ENCODE data around the gene TENT5A.
A peak's percentile ranks its signal among the peaks of the same experiment; 100 is the strongest.

Gene TENT5A

DNA sequence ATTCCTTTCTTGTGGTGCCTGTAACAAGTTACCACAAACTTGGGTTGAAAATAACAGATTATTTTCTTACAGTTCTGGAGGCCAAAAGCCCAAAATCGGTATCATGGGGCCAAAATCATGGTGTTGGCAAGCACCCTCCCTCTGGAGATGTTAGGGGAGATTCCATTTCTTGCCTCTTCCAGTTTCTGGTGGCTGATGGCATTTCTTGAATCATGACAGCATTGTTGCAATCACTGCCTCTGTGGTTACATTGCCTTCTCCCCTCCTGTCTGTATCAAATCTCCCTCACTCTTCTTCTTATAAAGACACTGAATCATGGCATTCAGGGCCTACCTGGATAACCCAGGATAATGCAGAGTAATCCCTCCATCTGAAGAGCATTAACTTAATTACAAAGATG is 17.9 kb upstream of the TENT5A start:
- no peak for ATAC-seq
- DNase-seq = no peak

GRCh38 chr6:81769824-81770223 is 17.3 kb upstream of the TENT5A start:
- DNase-seq (no peak), ATAC-seq (no peak)

DNA sequence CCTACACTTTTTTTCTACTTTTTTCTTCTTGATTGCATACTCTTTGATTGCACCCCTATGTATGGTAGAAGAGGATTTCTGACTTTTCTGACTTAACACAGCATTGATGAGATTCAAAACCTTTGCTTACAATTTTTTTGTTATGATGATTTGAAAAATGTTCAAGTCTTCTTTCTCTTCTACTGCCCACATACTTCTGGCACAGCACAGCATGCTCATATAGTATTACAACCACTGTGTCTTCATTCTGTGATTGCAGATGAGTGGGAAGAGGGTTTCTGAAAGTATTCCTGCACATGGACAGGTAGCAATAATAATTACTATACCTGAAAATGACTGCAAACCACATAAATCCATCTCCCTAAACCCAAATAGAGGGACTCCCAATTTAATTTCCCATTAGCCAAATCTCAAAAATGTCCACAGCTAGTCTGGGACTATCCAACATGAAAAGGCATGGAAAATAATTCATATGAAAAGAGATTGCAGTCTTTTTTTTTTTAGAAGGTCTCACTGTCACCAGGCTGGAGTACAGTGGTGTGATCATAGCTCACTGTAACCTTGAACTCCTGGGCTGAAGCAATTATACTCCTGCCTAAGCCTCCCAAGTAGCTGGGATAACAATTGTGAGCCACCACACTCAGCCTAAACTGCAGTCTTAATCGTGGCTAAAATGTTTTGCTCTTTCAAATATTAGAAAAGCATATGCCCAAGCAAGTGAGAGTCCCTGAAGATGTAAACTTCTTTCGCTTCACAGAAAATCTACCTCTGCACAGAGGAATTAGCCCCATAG is 15.9 kb upstream of the TENT5A start:
- DNase-seq (no peak), ATAC-seq (no peak)

GRCh38 chr6:81767163-81767891 is 14.8 kb upstream of the TENT5A start:
- ATAC-seq (no peak), DNase-seq (no peak)

GRCh38 chr6:81766482-81767069 is 14.1 kb upstream of the TENT5A start:
- DNase-seq = no peak
- no peak for ATAC-seq

- no peak for ATAC-seq
- no peak for DNase-seq
Measured at GRCh38 chr6:81764531-81764930, 12.1 kb upstream of the TENT5A start.

DNA sequence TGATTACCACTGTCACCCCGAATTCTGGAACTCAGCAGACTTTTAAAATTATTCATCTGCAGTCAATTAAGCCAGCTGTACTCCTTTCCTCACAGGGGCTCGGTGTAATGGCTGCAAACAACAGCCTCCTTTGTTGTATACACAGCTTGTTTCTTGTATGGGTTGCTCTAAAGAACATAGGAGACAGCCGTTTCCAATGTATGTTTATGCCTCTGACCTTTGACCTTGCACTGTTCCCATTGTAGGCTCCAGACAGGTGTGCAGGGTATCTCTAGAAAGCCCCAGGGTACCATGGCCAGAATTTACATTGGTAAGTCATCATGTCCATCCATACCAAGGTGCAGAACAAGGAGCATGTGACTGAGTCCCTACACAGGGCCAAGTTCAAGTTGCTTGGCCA is 11.5 kb upstream of the TENT5A start:
- DNase-seq = no peak
- no peak for ATAC-seq

DNA sequence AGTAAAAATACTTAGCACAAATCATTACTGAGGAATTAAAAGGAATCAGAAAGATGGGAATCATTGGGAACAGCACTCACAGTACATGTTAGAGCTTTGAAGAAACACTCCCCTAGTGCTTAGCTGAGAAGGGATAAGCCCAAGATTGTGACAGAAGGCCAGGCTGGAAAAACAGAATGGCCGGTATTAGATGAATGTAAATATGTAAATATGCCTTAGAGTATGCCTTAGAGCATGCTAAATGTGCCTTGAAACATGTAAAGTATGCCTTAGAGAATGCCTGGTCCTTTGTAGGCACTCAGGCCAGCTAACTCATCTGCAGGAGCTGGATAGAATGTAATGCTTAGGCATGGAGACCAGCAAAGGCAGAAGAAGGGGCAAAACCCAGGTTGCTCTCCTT is 10.6 kb upstream of the TENT5A start:
- ATAC-seq = no peak
- no peak for DNase-seq

DNA sequence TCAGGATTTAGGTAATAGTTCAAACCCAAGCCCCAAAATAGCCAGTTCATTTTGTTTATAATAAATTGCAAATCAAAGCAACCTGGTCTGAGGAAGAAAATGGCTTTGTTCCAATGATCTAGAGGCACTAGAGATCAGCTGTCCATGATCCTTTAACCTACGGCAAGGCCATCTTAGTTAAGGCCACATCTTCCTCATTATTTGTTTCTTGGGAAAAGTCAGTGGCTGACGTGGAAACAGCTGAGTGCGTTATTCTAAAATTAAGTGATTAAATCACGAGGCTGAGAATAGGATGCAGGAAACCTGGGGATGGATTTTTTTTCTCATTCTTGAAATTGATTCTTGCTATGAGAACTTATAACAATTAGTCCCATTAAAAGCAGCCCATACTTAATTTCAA is 10.1 kb upstream of the TENT5A start:
- no peak for ATAC-seq
- DNase-seq = no peak

DNA sequence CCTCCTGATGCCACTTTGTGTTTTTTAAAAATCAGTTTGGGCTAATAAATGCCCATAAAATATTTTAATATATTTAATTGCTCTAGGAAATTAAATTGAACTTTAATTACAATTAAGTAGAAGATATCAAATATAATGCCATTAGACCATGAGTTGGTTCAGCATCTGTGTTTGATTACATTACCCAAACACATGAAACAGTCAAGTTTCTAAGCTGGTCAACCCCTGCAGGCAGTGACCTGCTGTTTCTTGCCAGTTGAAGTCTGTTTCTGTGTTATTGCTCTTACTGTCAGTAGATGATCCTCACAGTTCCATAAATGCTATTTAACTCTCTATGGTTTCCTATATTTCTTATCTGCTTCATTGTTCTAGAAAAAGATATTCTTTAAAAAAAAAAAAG is 9.7 kb upstream of the TENT5A start:
- no peak for DNase-seq
- no peak for ATAC-seq

DNA sequence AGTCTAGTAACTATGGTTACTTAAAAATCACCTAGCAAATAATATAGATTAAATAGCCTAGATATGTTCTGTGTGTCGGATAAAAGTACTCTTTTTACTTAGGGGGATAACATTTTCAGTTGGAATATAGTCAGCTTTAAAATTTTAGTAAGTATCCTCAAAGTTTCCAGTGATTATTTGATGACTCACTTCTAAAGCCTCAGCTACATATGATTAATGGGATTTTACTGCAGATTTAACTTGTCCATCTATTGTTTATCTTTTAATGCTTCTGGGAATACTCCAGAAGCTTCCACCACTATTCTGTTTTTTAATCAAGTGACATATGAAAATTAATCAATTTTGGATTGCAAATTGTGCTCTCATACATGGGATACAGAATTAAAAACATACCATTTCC is 8.7 kb upstream of the TENT5A start:
- DNase-seq (no peak), ATAC-seq (no peak)

GRCh38 chr6:81759782-81760181 is 7.3 kb upstream of the TENT5A start:
- ATAC-seq (no peak), DNase-seq (no peak)

- ATAC-seq = no peak
- no peak for DNase-seq
Measured at GRCh38 chr6:81758221-81758620, 5.7 kb upstream of the TENT5A start.

DNA sequence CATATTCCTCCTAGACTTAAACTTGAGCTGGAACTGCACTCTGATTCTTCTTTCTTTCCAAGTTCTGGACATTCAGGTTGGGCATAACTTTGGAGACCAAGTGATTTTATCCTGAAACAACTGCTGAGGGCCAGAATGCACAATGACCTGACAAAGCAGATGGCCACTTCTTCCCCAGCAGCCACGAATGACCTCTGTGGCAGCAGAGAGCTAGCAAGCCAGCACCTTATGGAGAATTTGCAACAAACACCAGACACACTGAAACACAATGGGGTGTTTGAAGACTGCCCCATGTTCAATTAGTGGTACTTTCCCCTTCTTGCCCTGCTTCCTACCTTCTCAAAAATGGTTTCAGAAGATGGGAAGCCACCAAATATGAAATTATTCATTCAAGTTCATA is 4.2 kb upstream of the TENT5A start:
- no peak for DNase-seq
- ATAC-seq = no peak

DNA sequence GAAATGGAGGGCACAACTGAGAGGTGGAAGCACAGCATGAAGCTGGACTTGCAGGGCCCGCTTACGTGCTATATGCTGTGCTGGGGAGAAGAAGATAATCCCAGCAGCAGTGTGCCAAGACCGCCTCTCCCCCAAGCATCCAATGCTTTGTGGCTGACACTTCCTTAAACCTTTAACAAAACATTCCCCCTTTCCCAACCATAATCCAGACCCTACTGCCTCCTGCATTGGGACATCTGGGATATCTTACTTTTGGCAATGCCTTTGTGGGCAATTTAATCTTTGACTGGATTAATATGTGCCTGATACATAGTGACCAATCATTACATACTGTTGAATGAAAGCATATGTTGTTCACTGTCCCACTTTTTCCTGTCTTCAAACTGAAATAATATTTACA is 3.1 kb upstream of the TENT5A start:
- DNase-seq (no peak), ATAC-seq (no peak)

GRCh38 chr6:81754906-81755305 is 2.4 kb upstream of the TENT5A start:
- no peak for ATAC-seq
- no peak for DNase-seq

DNA sequence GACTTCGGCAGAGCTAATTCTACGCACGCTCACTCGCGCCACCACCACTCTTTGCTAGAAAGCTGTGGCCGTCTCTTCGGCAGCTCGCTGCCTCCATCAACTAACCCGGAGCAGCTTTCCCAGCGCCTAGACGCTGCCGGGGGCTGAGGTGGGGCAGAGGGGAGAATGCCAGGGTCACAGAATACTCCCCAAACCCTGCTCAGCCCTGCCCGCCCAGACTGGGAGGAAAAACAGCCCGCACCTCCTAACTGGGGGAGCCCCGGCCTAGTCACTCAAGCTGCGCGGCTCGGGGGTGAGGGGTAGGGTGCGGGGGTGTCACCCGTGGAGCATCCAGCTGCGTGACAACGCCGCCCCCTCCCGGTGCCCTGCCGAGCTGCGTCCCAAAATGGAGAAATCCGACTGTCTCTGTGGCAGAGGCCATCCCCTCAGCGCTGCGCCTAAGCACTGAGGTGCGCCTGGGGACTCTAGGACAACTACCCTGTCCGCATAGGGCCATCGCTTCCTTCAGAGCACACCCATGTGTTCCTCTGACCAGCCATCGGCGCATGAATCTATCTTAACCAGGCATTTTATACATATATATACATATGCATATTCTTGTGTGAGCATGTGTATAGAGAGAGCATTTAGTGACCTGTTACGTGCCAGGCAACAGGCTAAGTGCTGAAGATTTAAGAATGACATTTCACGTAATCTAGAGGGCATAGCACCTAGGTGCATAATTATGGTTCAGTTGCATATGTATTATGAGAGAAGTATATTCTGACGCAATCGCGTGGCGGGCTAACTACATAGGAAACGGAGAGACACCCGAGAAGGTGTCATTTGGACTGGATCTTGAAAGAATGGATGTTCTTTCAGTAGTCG is 1.5 kb upstream of the TENT5A start:
- DNase-seq (peak; percentile 88), ATAC-seq (peak; percentile 70)

GRCh38 chr6:81752921-81753710 is 635 bp upstream of the TENT5A start:
- ATAC-seq (peak; percentile 61), DNase-seq (peak; percentile 70)

- peak; percentile 40 for DNase-seq
- no peak for ATAC-seq
Measured at GRCh38 chr6:81751388-81752083, 945 bp downstream of the TENT5A start.

DNA sequence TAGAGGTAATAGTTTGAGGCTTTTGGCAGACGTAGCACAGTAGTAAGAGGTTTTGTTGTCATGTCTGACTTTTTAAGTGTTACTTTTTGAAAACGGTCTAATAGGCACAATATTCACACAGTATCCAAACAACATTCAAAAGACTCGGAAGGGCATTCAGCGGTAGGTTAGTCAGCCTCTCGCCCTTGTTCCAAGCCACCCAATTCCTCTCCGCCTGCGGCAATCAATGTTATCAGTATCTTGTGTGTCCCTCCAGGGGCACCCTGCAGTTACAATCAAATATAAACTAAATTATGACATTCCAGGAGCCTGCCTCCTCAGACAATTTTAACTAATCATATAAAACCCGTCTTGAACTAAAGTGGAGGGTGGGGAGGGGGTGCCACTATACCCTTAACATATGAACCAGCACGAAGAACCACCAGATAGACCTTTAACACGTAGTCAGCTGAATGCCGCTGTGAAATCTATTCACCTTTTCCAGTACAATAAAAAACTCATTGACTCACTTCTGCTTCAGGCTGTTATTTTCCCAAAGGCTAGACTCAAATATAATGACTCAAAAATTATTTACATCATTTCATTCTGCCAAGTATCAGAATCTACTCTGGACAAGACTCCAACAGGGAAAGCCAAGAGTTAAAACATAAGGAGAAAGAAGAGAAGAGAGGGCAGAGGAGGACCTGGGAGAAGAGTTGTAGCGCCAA is 1.6 kb downstream of the TENT5A start:
- no peak for ATAC-seq
- no peak for DNase-seq

Data from stimulated activated naive CD8-positive, alpha-beta T cell treated with anti-CD3 and anti-CD28 coated beads, Interleukin-15, Interleukin-2, amounts not matched to agents 100 U/mL and 50 U/mL, for 24 hours (primary cell).